GM18517 (cell line): ENCODE data around the gene HOXA11.

Source experiments
- ATAC-seq: cut with Tn5 transposase; IDR thresholded peaks from one replicate; pipeline ENCODE4 v1.9.1; 2021; ENCODE audit warnings: mild to moderate bottlenecking, moderate library complexity; ENCODE audit not compliant: unreplicated experiment

The HOXA11 gene

DNA sequence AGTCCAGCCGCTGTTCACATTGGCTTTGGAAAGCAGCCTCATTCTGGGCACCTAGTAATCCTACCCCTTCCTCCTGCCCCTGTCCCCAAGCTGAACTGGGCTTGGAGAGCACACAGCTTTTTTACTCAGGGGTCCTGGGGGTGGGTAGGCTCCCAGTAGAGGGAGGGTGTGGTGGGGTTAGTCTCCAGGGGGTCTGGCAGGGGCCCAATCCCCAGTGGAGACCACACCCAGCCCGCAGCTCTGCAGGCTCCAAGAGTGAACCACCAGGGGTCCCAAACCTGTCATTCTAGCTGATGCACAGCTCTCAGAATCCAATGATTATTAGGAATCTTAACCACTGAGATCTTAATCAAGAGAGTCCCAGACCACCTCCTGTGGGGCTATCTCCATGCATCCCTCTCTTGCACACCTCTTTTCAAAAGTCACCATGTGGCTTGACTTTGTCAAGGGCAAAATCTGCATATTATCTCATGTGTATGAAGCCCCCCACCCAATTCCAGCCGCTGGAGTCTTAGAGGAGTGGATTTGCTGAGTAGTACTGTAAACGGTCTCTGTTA is 2.7 kb downstream of the HOXA11 start:
- no peak for ATAC-seq

DNA sequence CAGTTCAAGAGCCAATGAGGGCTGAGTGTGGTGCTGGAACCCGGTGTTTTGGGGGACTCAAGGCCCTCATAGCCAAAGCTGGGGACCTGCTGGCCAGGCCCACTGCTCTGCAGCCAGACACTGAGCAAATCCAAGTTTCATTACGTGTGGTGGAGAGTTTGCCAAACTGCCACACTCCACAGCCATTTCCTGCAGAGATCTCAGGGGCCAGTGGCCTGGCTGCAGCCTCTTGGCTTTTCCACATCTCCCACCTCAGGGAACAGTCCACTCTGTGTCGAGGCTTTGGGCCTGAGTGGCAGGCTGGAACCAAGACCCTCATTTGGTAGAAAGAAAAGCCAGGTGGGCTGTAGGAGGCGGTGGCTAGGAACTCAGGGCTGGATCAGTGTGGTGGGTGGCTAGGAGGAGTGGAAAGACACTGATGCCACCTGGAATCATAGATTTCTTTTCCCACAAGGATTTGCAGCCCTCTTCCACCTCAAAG is 3.2 kb downstream of the HOXA11 start:
- ATAC-seq: no peak

DNA sequence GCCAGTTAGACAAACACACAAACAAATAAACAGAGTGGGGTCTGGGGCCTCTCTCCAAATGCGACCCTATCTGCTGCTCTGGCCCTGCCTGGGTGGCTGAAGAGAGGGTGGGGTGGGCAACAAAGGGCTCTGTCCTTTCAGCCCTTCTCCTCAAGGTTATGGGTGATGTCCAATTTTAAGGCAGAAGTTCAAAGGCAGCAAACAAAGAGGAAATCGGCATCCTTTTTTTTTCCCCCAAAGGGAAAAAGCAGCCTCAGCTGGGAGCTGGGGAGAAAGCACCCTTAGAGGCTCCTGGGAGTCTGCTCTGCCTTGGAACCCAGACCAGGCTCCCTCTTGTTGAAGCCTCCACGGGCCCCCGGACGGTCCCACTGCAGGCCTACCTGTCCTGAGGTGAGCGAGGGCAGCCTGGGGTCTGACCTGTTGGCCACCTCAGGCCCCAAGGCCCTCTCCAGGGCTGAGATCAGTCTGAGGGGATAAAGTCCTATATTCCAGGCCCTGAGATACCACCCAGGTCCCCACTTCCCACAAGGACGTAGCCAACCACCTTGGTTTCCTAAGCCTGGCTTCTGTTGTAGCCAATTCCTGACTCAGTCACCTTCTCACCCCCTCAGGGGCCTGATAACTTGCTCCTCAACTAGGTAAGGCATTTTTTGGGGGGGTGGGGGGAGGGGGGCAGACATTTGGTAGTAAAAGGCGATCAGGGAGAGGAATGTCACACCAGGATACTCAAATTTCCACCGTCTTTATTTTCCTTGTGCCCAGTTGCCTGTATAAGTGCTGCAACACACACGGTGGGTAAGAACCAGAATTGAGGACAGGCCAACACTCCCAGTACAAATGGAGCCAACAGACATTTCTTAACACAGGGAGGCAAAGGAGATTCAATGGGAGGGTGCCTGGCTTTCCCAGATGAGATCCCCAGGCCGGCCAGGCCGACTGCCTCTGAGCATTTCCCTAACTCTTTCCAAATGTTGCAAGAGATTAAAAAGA is 4.3 kb downstream of the HOXA11 start:
- no peak for ATAC-seq

DNA sequence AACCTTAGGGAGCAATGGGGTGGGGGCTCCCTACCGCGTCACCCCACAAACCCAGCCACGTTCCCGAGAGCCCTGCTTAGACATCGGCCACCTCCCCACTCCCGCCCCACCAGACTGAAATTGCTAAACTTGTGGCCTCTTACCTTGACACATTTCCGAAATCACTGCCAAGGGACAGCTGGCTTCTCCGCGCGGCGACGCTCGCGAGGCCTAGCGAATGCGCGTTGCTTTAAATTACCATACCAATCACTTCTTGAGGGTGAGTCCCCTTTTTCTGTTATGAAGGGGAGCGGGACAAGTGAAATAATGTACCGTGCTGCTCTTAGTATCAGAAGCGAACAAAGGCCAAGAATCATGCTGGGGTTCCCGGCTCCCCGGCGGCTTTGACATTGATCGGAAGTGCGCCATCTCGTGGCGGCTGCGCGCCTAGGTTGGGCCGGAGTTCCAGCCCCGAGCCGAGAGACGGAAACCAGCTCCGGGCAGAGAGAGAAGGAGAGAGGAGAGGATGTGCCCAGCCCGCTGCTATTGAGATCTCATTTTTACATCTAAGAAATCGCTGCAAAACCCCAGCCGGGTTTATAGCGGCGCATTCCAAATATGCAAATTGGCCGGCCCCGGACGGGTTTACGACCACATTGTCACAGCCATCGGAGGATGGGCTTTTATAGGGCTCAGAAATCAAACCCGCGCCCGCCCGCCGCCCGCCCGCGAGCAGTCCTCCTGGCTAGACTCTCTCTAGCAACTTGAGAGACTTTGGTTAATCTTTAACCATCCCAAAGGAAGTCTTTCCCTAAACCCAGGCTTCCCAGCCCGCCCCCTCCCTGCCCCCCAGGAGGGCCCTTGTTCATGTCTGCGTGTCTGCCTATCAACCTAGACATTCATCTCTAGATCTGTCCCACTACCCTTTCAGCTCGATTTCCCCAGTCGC is 5.3 kb downstream of the HOXA11 start:
- no peak for ATAC-seq

DNA sequence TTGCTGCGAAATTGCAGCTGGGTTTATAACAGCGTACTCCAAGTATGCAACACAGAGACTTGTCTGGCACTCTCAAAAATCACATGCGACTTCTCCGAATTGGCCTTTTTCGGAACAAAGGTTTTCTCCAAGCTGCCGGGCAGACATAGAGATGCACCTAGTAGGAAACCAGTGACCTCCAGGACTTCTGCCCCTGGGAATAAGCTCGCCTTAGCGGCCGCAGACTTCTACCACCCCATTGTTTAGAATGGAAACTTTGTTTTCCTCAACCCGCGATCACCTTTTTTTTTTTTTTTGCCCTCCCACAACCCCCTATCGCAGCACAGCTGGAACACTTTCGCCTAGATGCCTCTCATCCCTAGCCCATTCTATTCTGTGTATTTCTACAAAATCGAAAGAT is 6.0 kb downstream of the HOXA11 start:
- no peak for ATAC-seq

DNA sequence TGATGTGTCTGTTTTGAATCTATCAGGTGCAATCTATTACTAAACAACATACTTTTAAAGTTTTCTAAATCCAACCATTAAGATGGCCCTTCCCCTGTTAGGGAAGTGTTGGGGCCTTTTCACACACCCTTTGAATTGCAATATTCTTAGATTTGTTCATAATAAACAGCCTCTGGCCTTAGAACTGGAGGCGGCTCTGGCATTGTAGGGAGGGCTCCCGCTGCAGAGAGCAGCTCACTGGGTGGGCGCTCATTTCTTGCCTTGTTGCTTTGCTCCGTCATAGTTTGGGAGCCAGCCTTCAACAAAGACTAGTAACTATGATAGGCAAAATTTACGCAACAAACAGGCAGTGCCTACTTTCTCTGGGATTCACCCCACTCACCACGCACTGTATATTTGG is 6.7 kb downstream of the HOXA11 start:
- ATAC-seq: no peak

DNA sequence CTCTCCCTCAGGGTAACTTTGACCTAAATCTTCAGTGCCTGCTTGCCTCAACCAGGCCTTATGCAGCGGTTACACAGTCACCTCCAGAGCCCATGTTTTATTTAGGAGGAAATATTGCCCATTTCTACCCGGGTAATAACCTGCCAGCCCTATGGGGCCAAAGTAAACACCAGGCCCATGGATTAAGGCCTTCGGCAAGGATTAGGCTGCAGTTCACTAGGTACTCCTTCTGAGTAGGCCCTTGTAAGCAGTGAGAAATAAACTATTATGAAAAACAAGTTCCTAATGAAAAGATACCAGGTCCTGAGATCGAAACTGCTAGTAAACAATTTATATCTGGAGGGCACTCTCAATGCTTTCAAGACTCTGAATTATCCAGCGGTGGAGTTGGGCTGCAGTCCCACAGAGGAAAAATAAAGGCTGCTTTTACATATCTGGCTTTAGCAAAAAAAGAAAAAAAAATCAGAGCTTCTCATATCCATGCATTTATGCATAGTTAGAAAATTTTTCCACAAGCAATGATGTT is 7.2 kb downstream of the HOXA11 start:
- ATAC-seq: no peak

DNA sequence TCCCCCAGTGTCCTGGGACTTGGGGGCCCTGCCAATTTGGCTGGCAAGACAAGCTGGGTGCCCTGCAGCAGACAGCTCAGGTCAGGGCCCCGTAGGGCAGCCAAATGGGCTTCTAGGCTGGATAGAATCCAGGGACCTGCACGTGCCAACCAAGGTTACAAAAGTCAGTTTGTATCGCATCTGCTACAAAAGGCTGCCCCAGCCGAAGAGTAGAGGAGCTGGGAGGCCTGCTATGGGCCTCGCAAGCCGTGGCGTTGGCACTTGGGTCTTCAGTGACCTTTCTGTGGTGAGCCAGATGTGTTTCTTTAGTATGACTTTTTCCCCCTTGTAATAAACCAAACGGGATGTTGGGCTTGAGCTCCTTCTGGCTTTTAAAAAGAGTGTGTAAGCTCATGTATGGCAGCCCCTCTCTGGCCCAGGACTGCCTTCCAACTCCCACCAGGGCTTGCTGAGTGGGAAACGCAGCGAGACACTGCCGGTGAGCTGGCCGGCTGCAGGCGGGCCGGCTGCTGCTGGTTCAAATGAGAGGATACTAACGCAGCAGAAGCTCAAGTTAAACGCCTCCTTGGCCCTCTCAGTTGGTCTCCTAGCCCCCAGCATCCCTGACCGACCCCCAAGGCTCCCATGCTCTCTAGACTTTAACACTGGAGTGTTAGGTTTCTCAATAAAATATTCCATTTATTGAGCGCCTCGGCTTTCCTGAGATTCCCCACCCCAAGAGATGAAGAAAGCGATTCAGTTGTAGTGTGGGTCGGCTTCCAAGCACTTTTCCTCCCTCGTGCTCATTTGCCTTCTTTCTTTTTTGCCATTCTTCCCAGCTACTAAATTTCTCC is 7.9 kb downstream of the HOXA11 start:
- no peak for ATAC-seq

DNA sequence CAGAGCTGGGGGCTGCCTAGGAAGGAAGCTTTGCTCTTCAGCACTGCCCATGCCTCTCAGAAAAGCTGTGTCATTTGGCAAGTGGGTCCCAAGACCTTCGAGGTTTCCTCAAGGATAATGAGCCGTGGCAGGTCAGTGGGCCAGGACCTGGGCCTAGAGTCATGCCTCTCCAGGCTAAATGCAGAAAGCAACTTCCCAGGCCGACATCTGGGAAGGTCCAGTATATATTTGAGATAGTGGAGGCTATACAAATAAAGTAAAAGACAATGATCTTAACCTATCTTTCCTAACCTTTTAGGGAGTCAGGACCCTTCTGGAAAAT is 8.5 kb downstream of the HOXA11 start:
- no peak for ATAC-seq

DNA sequence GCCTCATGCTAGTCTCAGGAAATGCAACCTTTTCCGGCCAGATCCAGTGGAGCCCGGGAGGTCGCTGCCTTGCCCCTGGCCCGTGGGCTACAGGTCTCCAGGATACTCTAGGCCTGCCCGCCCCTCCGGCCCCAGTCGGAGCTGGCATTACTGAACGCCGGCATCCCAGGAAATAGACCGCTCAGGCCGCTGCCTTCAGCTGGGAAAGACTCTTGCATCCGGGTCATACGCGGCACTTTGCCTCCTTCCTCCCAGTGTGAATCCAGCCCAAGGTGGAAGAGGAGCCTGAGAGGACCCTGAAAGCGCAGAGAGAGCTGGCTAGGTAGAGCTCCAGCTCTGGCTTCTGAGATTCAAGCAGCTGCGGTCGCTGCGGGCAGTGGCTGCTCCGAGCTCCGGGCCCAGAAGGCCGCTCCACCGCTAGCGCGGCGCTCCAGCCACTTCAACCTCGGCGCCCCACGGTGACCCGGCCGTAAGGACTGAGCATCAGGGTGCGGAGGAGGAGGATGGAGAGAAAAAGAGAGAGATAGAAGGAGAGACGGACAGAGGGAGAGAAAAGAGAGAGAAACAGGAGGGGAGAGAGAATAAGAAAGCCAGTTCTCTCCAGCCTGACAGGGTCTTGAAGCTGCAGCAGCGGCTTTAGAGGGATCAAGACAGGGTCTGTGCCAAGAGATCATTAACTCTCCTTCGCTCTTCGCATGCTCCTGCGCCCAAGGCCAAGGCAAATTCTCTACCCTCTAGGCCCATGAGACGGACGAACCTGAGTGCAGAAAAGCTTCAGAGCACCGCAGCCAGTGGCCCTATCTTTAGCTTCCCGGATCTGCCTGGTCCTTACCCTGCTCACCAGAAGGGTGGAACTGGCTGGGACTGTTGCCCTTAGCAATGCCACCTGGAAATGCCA is 9.2 kb downstream of the HOXA11 start:
- ATAC-seq: no peak

DNA sequence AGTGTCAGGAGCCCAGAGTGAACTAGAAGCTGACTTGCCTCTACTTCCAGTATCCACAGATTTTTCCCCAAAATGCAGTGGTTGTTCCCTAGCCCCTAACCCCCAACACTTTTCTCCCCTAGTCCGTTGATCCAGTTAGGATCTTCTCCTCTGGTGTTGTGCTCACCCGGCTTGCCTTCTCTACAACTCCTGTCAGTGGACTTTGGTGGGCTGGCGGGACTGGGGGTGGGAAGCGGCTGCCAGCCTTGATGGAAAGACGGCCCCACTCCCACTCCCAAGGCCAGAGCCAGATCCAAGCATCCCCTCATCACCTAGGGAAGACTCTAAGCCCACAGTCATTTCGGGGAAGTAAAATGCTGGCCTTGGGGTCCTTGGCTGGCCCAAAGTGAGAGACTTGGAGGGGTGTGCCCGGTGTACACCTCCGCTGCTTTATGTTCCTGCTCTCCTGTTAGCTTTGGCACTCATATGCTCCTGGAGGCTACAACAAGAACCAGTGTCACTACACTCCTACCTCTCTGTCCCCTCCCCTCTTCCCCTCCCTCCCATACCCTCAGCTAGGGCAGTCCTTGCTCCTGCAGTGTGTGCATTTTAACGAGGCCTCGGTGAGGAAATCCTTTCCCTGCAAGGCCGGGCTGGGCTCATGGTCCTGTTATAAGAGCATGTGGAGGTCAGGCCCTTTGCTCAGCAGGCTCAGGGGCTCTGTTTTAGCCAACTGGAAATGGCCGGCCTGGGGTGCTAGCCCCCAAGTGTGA is 10.0 kb downstream of the HOXA11 start:
- no peak for ATAC-seq

DNA sequence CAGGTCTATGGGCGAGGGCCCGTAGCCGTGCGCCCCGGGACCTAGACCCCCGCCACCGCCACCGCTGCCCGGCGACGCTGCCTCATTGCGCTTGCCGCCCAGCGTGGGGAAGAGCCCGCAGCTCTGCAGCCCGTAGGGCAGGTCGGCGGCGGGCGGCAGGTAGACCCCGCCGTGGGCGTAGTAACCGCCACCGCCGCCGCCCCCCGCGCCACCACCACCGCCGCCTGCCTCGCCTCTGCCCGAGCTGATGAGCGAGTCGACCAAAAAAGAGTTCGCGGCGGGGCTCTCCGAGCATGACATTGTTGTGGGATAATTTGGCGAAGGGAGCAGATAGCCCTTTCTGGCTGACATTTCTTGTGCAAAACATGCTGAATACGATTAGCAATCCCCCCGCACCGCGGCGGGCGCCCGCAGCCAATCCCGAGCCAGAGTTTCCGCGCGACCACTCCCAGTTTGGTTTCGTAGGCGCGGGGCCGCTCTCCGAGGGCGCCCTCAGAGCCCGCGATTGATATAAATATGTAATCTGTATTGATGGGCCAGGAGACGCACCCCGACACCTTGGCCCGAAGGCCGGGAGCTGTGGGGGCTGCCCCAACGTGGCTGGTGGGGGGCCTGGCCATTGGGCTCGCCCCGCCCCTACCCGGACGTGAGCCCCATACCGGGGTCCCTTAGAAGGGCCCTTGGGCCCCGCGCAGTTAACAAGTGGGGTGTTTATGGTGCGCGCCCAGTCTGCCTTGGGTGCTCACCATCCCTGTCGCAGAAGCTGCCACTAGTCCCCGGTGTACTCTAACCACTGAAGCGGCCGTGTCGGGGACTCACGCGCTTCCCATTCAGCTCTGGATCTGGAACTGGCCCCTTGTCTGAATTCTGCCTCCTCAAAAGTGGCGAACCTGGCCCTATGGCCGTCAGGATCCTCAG is 10.8 kb downstream of the HOXA11 start, which contains the start of gene HOXA10:
Gene HOXA10, minus strand, starts transcription at position 365 of the 918 bp plus-strand sequence. Its CDS starts 14 bp downstream, at position 351.
- no peak for ATAC-seq

DNA sequence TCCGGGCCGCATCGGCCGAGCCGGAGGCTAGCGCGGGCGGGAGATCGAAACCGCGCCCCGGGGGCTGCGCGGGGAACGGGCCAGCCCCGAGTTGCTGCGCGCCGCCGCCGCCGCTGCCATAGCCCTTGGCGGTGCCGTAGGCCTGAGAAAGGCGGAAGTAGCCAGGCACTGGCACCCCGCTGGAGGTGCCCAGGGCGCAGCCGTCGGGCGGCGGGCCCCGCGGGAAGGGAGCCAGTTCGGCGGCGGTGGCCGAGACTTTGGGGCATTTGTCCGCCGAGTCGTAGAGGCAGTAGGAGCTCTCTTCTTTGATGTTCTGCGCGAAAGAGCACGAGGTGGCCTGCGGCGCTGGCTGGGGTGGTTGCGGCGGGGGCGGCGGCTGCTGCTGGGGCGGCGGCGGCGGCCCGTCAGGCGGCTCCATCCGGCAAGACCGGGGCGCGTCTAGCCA is 11.5 kb downstream of the HOXA11 start:
- no peak for ATAC-seq

DNA sequence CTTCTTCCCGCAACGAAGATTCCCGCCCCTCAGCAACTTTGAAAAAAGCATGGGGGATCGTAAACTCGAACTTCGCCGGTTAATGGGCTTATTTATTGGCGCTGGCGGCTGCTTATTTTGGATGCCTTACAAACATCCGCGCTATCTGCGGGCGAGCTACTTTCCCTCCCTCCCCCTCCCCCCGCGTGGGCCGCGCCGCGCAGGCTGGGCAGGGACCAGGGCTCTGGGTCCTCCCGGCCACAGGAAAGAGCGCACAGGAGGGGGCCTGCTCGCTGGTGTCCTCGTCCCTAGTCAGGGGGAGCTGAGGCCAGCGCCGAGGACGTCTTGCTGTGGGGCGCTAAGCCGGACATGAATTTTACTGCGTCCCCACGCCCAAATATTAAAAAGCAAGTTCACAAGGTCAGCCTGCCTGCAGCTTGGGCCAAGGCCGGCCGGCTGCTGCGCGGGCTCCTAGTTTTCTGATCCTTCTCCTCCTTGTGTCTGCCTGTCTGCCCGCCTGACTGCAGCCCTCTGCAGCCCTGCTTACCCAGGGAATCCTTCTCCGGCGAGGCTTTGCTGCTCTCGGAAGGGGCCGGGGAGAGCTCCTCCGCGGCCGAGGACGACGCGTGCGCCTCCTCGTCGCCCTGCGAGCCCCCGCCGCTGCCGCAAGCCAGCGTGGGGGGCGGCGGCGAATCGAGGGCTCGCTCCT is 12.1 kb downstream of the HOXA11 start:
- ATAC-seq: no peak

DNA sequence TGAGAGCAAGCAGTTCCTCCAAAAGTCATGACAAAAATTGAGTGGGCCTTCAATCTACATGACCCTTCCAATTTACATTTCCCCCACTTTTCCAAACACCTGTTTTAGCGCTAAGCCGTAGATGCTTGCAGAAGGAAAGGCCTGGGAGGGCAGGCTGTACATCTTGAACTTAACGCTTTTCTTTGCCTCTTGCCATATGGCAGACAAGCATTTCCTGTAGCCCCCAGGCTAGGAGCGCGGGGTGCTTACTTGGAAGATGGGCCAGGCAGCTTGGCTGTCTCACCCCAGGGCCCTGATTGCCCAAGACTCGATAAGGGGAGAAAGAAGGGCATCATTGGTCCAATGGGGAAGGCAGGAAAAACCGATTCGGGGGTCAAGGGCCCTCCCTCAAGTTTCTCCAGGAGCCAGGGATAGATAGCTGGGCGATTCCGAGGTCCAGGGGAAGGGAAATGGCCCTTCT is 12.7 kb downstream of the HOXA11 start:
- no peak for ATAC-seq

DNA sequence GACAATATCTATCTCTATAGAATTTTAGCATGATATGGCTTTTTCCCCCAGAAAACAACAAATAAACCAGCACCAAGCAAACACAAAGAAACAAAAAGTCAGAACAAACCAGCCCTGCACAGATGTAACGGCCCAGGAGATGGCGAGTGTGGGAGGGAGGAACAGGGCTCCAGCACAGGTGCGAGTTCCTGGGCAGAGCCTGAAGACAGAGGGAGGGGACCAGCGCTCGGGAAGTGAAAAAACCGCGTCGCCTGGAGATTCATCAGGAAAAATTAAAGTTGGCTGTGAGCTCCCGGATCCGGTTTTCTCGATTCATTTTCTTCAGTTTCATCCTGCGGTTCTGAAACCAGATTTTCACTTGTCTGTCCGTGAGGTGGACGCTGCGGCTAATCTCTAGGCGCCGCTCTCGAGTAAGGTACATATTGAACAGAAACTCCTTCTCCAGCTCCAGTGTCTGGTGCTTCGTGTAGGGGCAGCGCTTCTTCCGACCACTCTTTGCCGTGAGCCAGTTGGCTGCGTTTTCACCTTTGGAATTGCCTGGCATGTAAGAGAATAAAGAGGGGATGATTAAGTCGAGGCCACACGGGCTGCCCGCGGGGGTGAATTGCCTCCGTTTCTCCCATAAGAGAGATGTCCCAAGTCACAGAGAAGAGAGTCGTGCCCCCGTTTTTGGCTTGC is 13.3 kb downstream of the HOXA11 start:
- ATAC-seq: no peak
